ENCODE measurements around the gene ZNF615.
"Not testable (repeated sequence)": the region's sequence is repeated elsewhere in the genome, so short reads cannot be mapped to it uniquely, and the experiment has no call there.

ZNF615 gene

GRCh38 chr19:52007806-52008557, at the start of gene ZNF615:
Gene ZNF615, minus strand, starts transcription at chr19:52008211. Its CDS starts 4,500 bp downstream, at chr19:52003711.
- peak within 1 kb of the TSS; percentile 63 for H3K27ac ChIP-seq
- TF ChIP-seq CTCF (conservative IDR thresholded peaks at IDR 0.05) (no peak), ZFX (IDR thresholded peaks at IDR 0.05) (0 out of 2 replicates have a peak, but pooled peaks have one; percentile 32)

- H3K27ac ChIP-seq = not testable (repeated sequence)
These were observed 48.5 kb upstream of the ZNF615 start for GRCh38 chr19:52056480-52056879.

GRCh38 chr19:52051736-52052135, 43.7 kb upstream of the ZNF615 start:
- not testable (repeated sequence) for H3K27ac ChIP-seq

GRCh38 chr19:52048555-52049501, 40.8 kb upstream of the ZNF615 start, which contains the start of gene ZNF432:
Gene ZNF432, minus strand, starts transcription at chr19:52048838. Its CDS starts 1,970 bp downstream, at chr19:52046868.
- peak within 1 kb of the TSS; percentile 73 for H3K27ac ChIP-seq
- TF ChIP-seq ZFX (IDR thresholded peaks at IDR 0.05) (peak; percentile 87), CTCF (conservative IDR thresholded peaks at IDR 0.05) (no peak; the same call in 1 of the 2 replicates)

- no peak overlapping the region for H3K27ac ChIP-seq
- no peak for TF ChIP-seq CTCF (conservative IDR thresholded peaks at IDR 0.05)
- no peak for TF ChIP-seq ZFX (IDR thresholded peaks at IDR 0.05)
These were observed 31.2 kb upstream of the ZNF615 start for GRCh38 chr19:52039169-52039568.

GRCh38 chr19:52034051-52034728, 26.2 kb upstream of the ZNF615 start:
- no peak for TF ChIP-seq ZFX (IDR thresholded peaks at IDR 0.05)
- no peak for TF ChIP-seq CTCF (conservative IDR thresholded peaks at IDR 0.05)
- no peak overlapping the region for H3K27ac ChIP-seq

- no peak for TF ChIP-seq ZFX (IDR thresholded peaks at IDR 0.05)
- TF ChIP-seq CTCF (conservative IDR thresholded peaks at IDR 0.05) = no peak
- H3K27ac ChIP-seq = peak overlapping the region; percentile 77
These were observed 20.7 kb upstream of the ZNF615 start for GRCh38 chr19:52028780-52029123.

Measured in C4-2B (cell line).